Hippocampal formation (tissue), 2 donors: ENCODE measurements around the gene BNC2.

Experiments
- DNase-seq, 2 donors: peaks; one replicate each; lab custom pipeline; 2025; lab: John Stamatoyannopoulos, UW

The BNC2 gene

GRCh38 chr9:16414451-16414850 is 456.0 kb downstream of the BNC2 start:
- DNase-seq, result no peak

GRCh38 chr9:16413509-16414016 is 456.9 kb downstream of the BNC2 start:
- DNase-seq, result no peak

DNA sequence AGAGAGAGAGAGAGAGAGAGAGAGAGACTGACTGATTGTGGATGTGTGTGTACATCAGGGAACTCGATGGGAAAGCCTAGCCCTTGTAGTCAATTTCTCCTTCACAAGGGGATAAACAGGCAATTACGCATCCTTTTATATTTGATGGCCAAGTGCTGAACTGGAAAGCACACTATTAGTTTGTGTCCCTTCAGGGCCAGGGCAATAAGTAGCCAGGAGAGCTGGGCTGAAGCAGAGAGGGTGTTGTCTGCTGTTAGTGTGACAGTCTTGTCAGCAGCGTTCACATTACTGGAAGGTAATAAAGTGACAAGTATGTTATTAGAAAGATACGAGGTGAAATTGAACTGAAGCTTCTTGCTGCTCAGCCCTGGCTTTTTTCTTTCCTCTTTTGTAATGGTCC is 457.7 kb downstream of the BNC2 start:
- no peak for DNase-seq

- DNase-seq, result no peak
Measured at GRCh38 chr9:16411311-16411710, 459.2 kb downstream of the BNC2 start.

DNA sequence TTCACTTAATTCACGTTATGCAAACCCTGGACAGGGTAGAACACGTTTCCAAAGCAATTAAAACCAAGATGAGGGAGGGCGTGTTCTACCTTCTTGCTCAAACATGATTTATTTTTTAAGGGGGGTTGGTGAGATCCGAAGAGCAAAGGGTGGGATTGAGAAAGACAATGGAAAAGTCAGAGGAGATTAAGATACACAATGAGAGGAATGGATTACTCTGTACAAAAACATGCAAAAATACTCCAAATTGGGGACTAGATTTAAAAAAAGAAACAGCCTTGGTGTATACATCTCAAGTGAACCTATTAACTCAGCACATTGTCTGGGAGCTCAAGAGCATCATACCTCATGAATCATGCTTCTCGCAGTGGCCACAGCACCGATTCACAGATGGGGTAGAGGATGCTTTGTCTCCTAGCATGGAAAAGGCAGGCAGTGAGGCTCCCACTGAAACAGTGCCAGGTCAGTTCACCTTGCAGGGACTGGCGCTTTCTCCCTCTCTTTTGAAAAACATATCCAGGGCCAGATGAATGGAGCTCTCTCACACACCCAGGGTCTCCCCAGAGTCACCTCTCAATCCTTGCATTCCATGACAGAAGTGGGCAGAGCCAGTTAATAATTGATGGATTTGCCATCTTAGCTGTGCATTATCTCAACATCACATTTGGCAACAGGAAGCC is 459.7 kb downstream of the BNC2 start:
- no peak for DNase-seq

GRCh38 chr9:16407617-16408016 is 462.9 kb downstream of the BNC2 start:
- DNase-seq, result no peak

DNA sequence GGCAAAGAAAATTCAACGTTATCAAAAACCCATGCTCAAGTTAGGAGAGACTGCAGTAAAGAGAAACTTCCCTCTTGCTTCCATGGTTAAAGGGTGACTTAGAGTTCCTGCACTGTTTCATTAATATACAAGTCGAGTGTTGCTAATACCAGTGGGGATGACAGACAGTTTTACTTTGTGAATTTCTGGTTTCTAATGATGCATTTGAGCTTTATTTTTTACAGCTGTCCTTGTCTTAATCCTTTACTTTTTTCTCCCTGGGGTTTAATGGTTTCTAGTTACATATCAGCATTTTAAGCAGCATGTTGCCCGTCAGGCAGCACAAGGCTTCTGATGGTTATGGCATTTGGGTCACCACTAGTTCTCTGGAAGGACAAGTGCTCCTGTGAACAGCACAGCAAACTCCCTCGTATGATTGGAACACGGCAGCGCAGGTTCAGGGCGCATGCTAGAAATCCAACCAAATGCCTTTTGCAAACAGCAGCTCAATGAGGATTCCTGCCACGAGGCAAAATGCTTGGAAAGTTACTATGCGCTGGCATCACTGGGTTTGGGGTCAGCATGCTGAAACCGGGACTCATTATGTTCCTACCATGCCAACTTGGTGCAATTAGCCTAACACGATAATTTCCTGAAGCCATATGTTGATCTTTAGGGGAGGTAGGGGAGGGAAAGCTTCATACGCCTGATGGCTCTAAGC is 463.8 kb downstream of the BNC2 start:
- DNase-seq, result no peak

DNA sequence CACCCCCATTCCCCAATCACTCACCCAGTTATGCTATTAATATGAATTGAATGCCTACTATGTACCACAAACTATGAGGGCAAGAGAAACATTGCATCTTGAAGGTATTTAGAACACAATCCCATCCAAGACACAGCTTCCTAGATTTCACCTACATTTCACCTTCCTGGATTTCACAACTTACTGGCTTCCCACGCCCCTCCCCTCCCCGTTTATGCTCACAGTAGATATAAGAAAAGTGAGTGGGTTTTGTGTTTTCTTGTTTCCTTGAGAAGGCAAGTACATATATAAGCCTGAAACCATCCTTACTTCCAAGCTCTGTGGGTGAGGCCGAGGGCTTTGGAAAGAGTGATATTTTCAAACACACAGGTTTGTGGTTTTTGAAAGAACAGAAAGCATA is 465.0 kb downstream of the BNC2 start:
- no peak for DNase-seq

- DNase-seq, result no peak
Measured at GRCh38 chr9:16401701-16402100, 468.8 kb downstream of the BNC2 start.

GRCh38 chr9:16398691-16399090 is 471.8 kb downstream of the BNC2 start:
- DNase-seq, result no peak

GRCh38 chr9:16396389-16396788 is 474.1 kb downstream of the BNC2 start:
- no peak for DNase-seq

DNA sequence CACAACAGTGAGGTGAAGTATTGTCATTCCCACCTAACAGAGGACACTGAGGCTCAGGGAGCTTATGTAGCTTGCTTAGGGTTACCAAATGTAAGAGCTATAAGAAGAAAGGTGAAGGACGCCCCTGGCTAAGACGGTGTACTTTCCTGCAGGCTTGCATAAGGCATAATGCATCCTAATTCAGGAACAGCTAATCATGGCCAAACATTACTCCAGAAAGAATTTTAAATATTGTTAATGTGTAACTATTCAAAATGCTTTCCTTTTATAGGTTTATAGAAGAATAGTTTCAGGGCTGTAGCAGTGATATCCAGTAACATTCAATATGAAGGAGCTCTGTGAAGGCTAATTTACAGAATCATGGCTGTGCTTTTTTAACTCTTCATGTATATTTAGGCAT is 479.1 kb downstream of the BNC2 start:
- DNase-seq, result no peak

DNA sequence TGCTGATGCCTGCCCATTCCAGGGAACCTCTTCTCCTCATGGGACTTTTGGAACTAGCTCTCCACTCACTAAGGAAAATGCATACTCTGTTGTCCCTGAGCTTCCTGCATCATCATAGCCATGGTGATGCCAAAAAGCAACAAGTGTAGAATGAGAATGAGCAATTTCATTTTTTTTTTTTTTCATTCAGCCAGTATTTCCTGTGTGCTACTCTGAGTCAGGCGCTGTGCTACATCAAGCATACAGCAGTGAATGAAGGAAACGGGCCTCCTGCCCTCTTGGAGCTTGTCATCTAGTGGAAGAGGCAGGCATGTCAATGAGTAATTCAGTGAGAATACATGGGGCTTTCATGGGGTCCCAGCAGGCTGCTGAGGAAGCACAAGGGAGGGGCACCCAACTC is 483.1 kb downstream of the BNC2 start:
- DNase-seq, result no peak

DNA sequence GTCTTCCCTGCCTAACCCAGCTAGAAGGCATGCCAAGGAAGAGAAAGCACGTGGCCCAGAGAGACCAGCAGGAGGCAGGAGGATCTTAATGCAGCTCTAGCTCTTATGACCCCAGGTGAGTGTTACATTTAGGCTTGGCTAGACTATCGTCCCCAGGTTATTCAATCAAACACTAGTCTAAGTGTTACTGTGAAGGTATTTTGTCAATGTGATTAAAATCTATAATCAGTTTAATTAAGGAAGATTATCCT is 483.7 kb downstream of the BNC2 start:
- DNase-seq, result no peak

DNA sequence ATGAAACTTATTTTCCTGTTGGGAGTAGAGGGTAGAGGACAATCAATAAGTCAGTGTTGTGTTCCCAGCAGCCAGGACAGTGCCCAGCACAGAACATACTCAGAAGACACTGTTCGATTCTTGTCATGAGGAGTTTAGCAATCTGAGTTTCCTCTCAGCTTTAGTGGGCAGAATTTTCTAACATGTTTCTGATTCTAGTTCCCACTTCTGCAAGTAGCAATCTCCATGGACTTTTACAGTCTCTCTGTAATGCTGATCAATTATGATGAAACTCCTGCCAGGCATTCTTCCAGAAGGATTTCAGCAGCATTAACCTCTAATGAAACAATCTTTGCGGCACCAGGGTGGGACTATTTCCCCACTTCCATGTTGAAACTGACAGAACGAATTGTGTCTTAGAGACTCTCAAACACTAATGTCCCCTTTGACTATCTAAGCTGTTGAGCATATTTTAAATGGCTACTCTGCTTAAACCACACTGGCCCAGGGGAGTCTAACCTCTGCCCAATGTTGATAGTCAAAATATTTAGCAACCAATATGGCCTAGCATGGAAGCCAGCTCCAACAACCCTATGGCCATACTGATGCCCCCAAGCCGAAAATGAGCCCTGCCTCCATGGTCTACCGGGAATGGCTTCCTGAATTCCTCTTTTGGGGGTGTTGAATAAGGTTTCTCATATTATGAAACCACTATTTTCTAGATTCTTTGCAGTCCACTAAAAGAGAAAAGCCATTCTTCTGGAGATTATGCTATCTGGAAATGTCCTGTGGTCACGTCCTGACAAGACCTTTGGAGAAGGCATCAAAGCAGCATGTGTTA is 484.3 kb downstream of the BNC2 start:
- no peak for DNase-seq

- DNase-seq, result no peak
Measured at GRCh38 chr9:16385590-16385989, 484.9 kb downstream of the BNC2 start.

DNA sequence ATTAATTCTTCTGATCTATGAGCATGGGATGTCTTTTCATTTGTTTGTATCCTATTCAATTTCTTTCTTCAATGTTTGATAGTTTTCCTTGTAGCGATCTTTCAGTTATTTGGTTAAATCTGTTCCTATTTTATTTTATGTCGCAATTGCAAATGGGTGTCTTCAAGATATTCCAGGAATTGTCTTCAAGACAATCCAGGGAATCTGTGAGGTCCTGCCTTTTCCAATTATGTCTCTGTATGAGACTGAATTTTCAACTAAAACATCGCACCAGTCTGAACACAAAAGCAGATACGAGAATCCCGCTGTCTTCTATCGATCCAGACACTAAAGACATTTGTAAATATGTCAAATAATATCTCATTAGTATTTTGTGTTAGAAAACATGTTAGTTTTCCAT is 485.5 kb downstream of the BNC2 start:
- no peak for DNase-seq

GRCh38 chr9:16377311-16377710 is 493.2 kb downstream of the BNC2 start:
- no peak for DNase-seq

DNA sequence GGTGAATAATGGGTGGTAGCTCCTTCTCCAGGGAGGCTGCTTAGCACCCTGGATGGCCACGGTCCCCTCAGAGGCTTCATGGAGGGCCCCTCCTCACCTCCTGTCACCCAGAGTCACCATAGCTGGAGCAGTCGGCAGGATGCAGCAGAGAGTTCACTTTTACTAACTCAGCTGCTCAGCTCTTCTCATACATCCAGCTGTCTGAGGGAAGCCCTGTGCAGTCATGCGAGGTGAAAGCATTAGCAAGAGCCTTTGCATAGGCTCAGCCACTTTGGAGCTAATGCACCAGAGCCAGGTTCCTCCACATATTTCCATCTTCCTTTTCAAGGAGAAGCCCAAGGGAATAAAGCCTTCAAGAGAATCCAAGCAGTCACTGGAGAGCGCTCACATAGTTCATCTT is 499.2 kb downstream of the BNC2 start:
- DNase-seq, result no peak

DNA sequence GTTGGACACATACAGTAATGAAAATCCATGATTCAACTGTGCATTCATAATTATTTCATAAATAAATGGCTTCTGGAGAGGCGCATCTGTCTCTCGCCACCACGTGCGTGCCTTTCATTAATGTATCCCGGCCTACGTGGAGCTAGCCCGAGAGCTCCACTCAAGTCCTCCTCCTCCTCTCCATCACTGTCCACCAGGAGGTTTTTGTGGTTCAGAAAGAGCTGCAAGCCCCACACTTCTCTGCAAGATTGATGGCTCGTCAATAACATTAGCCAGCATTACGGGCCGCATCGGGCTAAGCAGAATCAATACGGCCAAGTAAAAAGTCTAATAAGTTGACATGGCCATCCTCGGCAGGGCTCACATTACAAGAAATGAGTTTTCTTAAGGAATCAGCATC is 499.8 kb downstream of the BNC2 start:
- DNase-seq, result no peak

DNA sequence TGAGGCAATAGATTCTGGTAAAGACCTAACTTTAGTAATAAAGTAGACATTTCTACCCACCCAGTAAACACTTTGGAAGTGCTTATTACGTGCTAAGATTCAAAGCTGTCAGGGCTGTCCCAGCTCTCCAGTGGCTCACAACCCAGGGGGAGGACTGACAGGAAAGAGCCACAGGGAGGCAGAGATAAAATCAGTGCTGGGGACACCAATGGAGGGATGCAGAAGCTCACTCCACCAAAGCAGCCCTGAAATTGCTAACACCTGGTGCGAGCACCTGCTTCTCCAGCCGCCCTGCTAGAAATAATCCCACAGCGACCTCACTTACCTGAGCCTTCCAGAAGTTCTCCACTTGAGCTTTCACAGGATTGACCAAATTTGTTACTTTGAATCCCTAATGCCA is 501.0 kb downstream of the BNC2 start:
- DNase-seq, result no peak

- no peak for DNase-seq
Measured at GRCh38 chr9:16368237-16369087, 502.0 kb downstream of the BNC2 start.
